ENCODE measurements around the gene VRK3. TPM values are rescaled to one million over a fixed set of nuclear protein-coding genes. Genes with fewer than 3 reads are reported as not detected.

Gene VRK3
- total and polyA plus RNA-seq, 5 donors: 15.6 to 27.1 (median 23.4) TPM

DNA sequence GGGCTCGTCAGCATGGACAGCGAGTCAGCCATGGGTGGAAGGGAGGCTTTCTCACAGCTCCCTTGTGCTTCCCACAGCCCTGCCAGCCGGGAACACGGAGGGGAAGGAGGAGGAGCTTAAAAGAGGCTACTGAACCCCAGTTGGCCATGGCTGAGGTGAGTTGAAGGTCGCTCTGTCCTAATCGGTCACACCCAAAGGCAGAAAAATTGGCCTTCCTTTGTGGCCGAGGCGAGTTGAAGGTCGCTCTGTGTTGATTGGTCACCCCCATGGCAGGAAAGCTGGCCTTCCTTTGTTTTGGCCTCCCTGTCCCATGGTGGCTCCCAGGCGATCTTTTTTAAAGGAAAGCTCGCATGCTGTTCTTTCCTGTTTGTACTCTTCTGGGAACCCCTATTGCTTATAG is 5.8 kb upstream of the VRK3 start:
- ATAC-seq: no peak
- WGBS: 83% methylated on average over 11 of the region's 11 CpGs
- intact Hi-C loops (cut with DNase I): no loop called here

DNA sequence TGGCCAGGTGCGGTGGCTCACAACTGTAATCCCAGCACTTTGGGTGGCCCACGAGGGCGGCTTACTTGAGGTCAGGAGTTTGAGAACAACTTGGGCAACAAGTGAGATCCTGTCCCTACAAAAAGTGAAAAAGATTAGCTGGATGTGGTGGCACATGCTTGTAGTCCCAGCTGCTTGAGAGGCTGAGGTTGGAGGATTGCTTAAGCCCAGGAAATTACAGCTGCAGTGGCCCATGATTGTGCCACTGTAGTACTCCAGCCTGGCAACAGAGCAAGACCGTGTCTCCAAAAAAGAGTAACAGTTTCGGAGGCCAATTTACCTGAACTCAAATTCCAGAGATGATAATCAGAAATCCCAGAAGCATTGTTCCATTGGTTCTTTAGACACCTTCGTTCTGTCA is 5.1 kb upstream of the VRK3 start:
- Histone ChIP-seq H3K27me3 (ENCODE audit: control insufficient read depth, insufficient read depth) (no peaks in the 10 kb centered on the region), H3K4me1 (ENCODE audit: control insufficient read depth, insufficient read depth, low read length) (peaks cover 6% of the 10 kb centered on the region), H3K4me3 (ENCODE audit: low read length) (no peak overlapping the region), H3K27ac (ENCODE audit: low read length) (no peak overlapping the region), H3K9me3 (ENCODE audit: control insufficient read depth, low read length) (no peaks in the 10 kb centered on the region)
- intact Hi-C loops (cut with DNase I): no loop called here
- ATAC-seq: no peak
- DNase-seq: no peak
- 93% methylated on average over 6 of the region's 6 CpGs for WGBS

More for the DNA sequence above, 5.8 kb upstream of the VRK3 start:
- no peaks in the 10 kb centered on the region for H3K27me3 ChIP-seq (ENCODE audit: control insufficient read depth, insufficient read depth)
- DNase-seq: no peak
- no peak overlapping the region for H3K27ac ChIP-seq (ENCODE audit: low read length)
- H3K4me3 ChIP-seq (ENCODE audit: low read length): no peak overlapping the region
- no peaks in the 10 kb centered on the region for H3K9me3 ChIP-seq (ENCODE audit: control insufficient read depth, low read length)
- peaks cover 6% of the 10 kb centered on the region for H3K4me1 ChIP-seq (ENCODE audit: control insufficient read depth, insufficient read depth, low read length)

GRCh38 chr19:50026550-50026906 is 1.4 kb upstream of the VRK3 start:
- H3K9me3 ChIP-seq (ENCODE audit: control insufficient read depth, low read length): no peaks in the 10 kb centered on the region
- H3K4me1 ChIP-seq (ENCODE audit: control insufficient read depth, insufficient read depth, low read length): peaks cover 6% of the 10 kb centered on the region
- no peak overlapping the region for H3K27ac ChIP-seq (ENCODE audit: low read length)
- 82% methylated on average over 7 of the region's 7 CpGs for WGBS
- ATAC-seq (no peak), DNase-seq (no peak)
- H3K27me3 ChIP-seq (ENCODE audit: control insufficient read depth, insufficient read depth): no peaks in the 10 kb centered on the region
- H3K4me3 ChIP-seq (ENCODE audit: low read length): peak overlapping the region; percentile 44
- intact Hi-C loops (cut with DNase I): no loop called here

- ATAC-seq (peak; percentile 93 to 94), DNase-seq (peak; percentile 95 to 98 (median 97))
- H3K4me3 ChIP-seq (ENCODE audit: low read length): peak within 1 kb of the TSS; percentile 83
- H3K4me1 ChIP-seq (ENCODE audit: control insufficient read depth, insufficient read depth, low read length): peaks cover 6% of the 10 kb centered on the region
- peak within 1 kb of the TSS; percentile 73 for H3K27ac ChIP-seq (ENCODE audit: low read length)
- 8% methylated on average over 45 of the region's 45 CpGs for WGBS
- H3K9me3 ChIP-seq (ENCODE audit: control insufficient read depth, low read length): no peaks in the 10 kb centered on the region
- intact Hi-C loops (cut with DNase I): no loop called here
- no peaks in the 10 kb centered on the region for H3K27me3 ChIP-seq (ENCODE audit: control insufficient read depth, insufficient read depth)
Observed at GRCh38 chr19:50025794-50026549, 800 bp upstream of the VRK3 start, which contains the start of gene ZNF473. ZNF473 (plus strand) TSS chr19:50026005; CDS start chr19:50031083, 5,078 bp downstream.

DNA sequence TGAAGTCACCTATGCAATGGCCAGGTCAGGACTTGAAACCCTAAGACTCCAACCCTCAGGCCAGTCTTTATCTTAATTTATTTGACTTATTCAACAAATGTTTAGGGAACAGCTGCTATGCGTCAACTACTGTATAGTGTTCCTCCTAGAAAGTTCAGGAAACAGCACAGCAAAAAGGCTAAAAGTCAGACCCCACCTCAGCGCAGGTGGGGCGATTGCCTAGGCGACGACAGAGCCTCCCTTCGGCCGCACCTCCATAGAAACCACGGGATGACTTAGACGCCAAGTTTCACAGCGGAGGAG is 502 bp downstream of the VRK3 start:
- peaks cover 6% of the 10 kb centered on the region for H3K4me1 ChIP-seq (ENCODE audit: control insufficient read depth, insufficient read depth, low read length)
- no peaks in the 10 kb centered on the region for H3K9me3 ChIP-seq (ENCODE audit: control insufficient read depth, low read length)
- ATAC-seq (no peak), DNase-seq (no peak)
- peak overlapping the region; percentile 73 for H3K27ac ChIP-seq (ENCODE audit: low read length)
- intact Hi-C loops (cut with DNase I): no loop called here
- H3K4me3 ChIP-seq (ENCODE audit: low read length): peak overlapping the region; percentile 83
- H3K27me3 ChIP-seq (ENCODE audit: control insufficient read depth, insufficient read depth): no peaks in the 10 kb centered on the region
- WGBS: 0% methylated on average over 10 of the region's 10 CpGs

- Histone ChIP-seq H3K27ac (ENCODE audit: low read length) (no peak overlapping the region), H3K27me3 (ENCODE audit: control insufficient read depth, insufficient read depth) (no peaks in the 10 kb centered on the region), H3K4me1 (ENCODE audit: control insufficient read depth, insufficient read depth, low read length) (peaks cover 6% of the 10 kb centered on the region), H3K4me3 (ENCODE audit: low read length) (no peak overlapping the region), H3K9me3 (ENCODE audit: control insufficient read depth, low read length) (no peaks in the 10 kb centered on the region)
- DNase-seq: no peak
- no peak for ATAC-seq
- intact Hi-C loops (cut with DNase I): no loop called here
- WGBS: 78% methylated on average over 7 of the region's 7 CpGs
Observed at GRCh38 chr19:50022823-50023222, 2.3 kb downstream of the VRK3 start.

DNA sequence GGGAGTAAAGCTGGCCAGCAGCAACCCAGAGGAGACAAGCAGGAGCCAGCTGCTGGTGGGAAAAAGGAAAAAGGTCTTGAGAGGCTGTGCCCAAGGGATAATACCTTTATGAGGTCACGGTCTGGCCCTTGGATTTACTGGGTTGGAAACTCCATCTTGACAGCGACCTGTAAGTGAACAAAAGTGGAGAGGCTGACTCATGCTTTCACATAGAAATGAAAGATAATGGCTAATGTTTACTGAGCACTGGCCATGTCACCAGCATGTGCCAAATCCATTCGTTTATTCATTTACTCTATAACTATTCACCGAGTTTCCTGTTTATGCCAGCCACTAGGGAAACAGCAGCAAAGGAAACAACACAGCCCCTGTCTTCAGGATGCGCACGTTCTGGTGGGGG is 4.7 kb downstream of the VRK3 start:
- WGBS: 79% methylated on average over 6 of the region's 6 CpGs
- Histone ChIP-seq H3K9me3 (ENCODE audit: control insufficient read depth, low read length) (no peaks in the 10 kb centered on the region), H3K27me3 (ENCODE audit: control insufficient read depth, insufficient read depth) (no peaks in the 10 kb centered on the region), H3K4me1 (ENCODE audit: control insufficient read depth, insufficient read depth, low read length) (no peaks in the 10 kb centered on the region), H3K4me3 (ENCODE audit: low read length) (no peak overlapping the region), H3K27ac (ENCODE audit: low read length) (no peak overlapping the region)
- no peak for ATAC-seq
- DNase-seq: no peak
- intact Hi-C loops (cut with DNase I): no loop called here

DNA sequence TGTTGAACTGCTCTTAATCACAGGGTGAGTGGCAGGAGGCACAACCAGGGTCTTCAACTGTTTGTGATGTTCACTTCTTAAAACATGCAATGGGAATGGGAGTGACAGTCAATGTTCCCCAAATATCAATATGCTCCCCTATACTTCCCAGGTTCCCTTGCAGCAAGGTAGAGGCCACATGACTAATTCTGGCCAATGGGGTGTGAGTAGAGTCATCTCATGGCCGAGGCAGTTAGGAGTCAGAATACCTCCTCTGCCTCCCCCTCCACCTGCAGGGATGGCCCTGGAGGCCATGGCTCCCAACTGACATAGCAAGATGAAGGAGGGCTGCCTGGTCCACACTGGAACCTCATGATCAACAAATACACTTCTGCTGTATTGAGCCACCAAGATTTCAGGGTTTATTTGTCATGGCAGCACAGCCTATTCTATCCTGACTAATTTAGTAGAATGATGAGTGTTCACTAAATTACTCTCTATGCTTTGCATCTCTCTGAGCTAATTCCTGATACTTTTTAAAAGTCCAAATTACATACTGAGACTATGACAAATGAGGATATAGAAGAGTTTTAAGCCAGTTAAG is 8.9 kb downstream of the VRK3 start:
- Histone ChIP-seq H3K27me3 (ENCODE audit: control insufficient read depth, insufficient read depth) (no peaks in the 10 kb centered on the region), H3K4me1 (ENCODE audit: control insufficient read depth, insufficient read depth, low read length) (no peaks in the 10 kb centered on the region), H3K4me3 (ENCODE audit: low read length) (no peak overlapping the region), H3K9me3 (ENCODE audit: control insufficient read depth, low read length) (no peaks in the 10 kb centered on the region), H3K27ac (ENCODE audit: low read length) (no peak overlapping the region)
- ATAC-seq (no peak), DNase-seq (no peak)
- intact Hi-C loops (cut with DNase I): no loop called here
- WGBS: 95% methylated on average over 1 of the region's 1 CpG

GRCh38 chr19:50008532-50008931 is 16.6 kb downstream of the VRK3 start:
- intact Hi-C loops (cut with DNase I): no loop called here
- WGBS: 57% methylated on average over 10 of the region's 10 CpGs
- no peaks in the 10 kb centered on the region for H3K27me3 ChIP-seq (ENCODE audit: control insufficient read depth, insufficient read depth)

DNA sequence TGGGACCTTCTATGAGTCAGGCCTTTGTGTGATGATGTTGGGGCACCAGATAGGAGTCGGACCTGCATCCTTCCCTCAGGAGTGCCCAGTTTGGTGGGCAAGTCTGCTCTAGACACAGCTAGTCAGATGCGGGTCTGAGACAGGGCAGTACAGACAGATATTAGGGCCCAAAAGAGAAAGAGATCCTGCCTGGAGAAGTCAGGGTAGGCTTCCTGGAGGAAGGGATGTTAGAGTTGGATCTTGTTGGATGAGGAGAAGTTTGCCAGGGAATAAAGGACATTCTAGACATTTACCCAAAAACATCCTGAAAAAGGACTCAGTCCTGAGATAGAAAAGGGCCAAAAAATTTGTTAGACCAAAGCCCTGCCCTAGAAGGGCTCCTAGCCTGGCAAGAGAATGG is 17.2 kb downstream of the VRK3 start:
- Histone ChIP-seq H3K27ac (ENCODE audit: low read length) (no peak overlapping the region), H3K4me3 (ENCODE audit: low read length) (no peak overlapping the region), H3K9me3 (ENCODE audit: control insufficient read depth, low read length) (no peaks in the 10 kb centered on the region), H3K4me1 (ENCODE audit: control insufficient read depth, insufficient read depth, low read length) (peaks cover 2% of the 10 kb centered on the region), H3K27me3 (ENCODE audit: control insufficient read depth, insufficient read depth) (no peaks in the 10 kb centered on the region)
- intact Hi-C loops (cut with DNase I): no loop called here
- 91% methylated on average over 2 of the region's 2 CpGs for WGBS
- no peak for ATAC-seq
- no peak for DNase-seq

More at GRCh38 chr19:50008532-50008931, 16.6 kb downstream of the VRK3 start:
- ATAC-seq (no peak), DNase-seq (no peak)
- Histone ChIP-seq H3K4me3 (ENCODE audit: low read length) (no peak overlapping the region), H3K27ac (ENCODE audit: low read length) (no peak overlapping the region), H3K9me3 (ENCODE audit: control insufficient read depth, low read length) (no peaks in the 10 kb centered on the region), H3K4me1 (ENCODE audit: control insufficient read depth, insufficient read depth, low read length) (peaks cover 2% of the 10 kb centered on the region)

GRCh38 chr19:50007170-50007569 is 18.0 kb downstream of the VRK3 start:
- intact Hi-C loops (cut with DNase I): no loop called here
- 96% methylated on average over 10 of the region's 10 CpGs for WGBS
- ATAC-seq: no peak
- no peak for DNase-seq
- H3K4me3 ChIP-seq (ENCODE audit: low read length): no peak overlapping the region
- H3K9me3 ChIP-seq (ENCODE audit: control insufficient read depth, low read length): no peaks in the 10 kb centered on the region
- H3K27me3 ChIP-seq (ENCODE audit: control insufficient read depth, insufficient read depth): no peaks in the 10 kb centered on the region
- no peak overlapping the region for H3K27ac ChIP-seq (ENCODE audit: low read length)
- peaks cover 2% of the 10 kb centered on the region for H3K4me1 ChIP-seq (ENCODE audit: control insufficient read depth, insufficient read depth, low read length)
